Activated T-helper 2 cell treated with anti-CD3 and anti-CD28 coated beads, Interferon-gamma antibody, Interleukin-2, Interleukin-4, amounts not matched to agents 10 μg/mL and 5 μg/mL and 100 μg/mL, durations not matched to agents 14 hours and 24 hours and 36 hours (primary cell): Measurements from ENCODE around the gene PCDHGA5. TPM values are rescaled to one million over a fixed set of nuclear protein-coding genes. Genes with fewer than 3 reads are reported as not detected.
A peak's percentile ranks its signal among the peaks of the same experiment; 100 is the strongest.
"Not testable (repeated sequence)": the region's sequence is repeated elsewhere in the genome, so short reads cannot be mapped to it uniquely, and the experiment has no call there.

Source experiments
- DNase-seq: peaks from one replicate; pipeline ENCODE4 v3.0.0; 2021; ENCODE audit warnings: low spot score
- H3K27ac Mint-ChIP-seq: one replicate; pipeline ENCODE4 v1.8.0; 2021; ENCODE audit warnings: mixed read lengths
- H3K27me3 Mint-ChIP-seq: one replicate; pipeline ENCODE4 v1.8.0; 2021; ENCODE audit warnings: low read depth, mixed read lengths
- H3K36me3 Mint-ChIP-seq: one replicate; pipeline ENCODE4 v1.8.0; 2021; ENCODE audit warnings: low read depth, mixed read lengths
- H3K4me1 Mint-ChIP-seq: one replicate; pipeline ENCODE4 v1.8.0; 2021; ENCODE audit warnings: low read depth, mixed read lengths
- H3K4me3 Mint-ChIP-seq: one replicate; pipeline ENCODE4 v1.8.0; 2021; ENCODE audit warnings: low read depth, mild to moderate bottlenecking, moderate library complexity, mixed read lengths
- H3K9me3 Mint-ChIP-seq: one replicate; pipeline ENCODE4 v1.8.0; 2021; ENCODE audit warnings: mixed read lengths
- intact Hi-C: fragments of 100-400 bp; cut with micrococcal nuclease; formaldehyde crosslinking; loops from one replicate; pipeline ENCODE4 v1.15.1; 2023
- total RNA-seq: library from RNA; stranded (reverse); gene quantifications from 2 replicates; pipeline ENCODE4 v1.2.3, GENCODE V29; 2022

Gene PCDHGA5
- total RNA-seq, 1 donor from 2014 or later, result 0.43 TPM

DNA sequence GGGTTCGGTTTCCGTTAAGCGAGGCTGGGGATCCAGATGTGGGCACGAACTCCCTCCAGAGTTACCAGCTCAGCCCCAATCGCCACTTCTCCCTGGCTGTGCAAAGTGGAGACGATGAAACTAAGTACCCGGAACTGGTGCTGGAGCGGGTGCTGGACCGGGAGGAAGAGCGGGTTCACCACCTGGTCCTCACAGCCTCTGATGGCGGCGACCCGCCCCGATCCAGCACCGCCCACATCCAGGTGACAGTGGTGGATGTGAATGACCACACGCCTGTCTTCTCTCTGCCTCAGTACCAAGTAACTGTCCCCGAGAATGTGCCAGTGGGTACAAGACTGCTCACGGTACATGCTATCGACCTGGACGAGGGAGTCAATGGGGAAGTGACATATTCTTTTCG is 19.4 kb downstream of the PCDHGA5 start:
- DNase-seq, result no peak
- Mint-ChIP-seq H3K4me3 (peak overlapping the region; percentile 75), H3K36me3 (no peaks in the 10 kb centered on the region), H3K27me3 (peaks cover 13% of the 10 kb centered on the region), H3K27ac (no peak overlapping the region), H3K4me1 (no peaks in the 10 kb centered on the region), H3K9me3 (peaks cover 41% of the 10 kb centered on the region)
- intact Hi-C loops, result no loop called here

DNA sequence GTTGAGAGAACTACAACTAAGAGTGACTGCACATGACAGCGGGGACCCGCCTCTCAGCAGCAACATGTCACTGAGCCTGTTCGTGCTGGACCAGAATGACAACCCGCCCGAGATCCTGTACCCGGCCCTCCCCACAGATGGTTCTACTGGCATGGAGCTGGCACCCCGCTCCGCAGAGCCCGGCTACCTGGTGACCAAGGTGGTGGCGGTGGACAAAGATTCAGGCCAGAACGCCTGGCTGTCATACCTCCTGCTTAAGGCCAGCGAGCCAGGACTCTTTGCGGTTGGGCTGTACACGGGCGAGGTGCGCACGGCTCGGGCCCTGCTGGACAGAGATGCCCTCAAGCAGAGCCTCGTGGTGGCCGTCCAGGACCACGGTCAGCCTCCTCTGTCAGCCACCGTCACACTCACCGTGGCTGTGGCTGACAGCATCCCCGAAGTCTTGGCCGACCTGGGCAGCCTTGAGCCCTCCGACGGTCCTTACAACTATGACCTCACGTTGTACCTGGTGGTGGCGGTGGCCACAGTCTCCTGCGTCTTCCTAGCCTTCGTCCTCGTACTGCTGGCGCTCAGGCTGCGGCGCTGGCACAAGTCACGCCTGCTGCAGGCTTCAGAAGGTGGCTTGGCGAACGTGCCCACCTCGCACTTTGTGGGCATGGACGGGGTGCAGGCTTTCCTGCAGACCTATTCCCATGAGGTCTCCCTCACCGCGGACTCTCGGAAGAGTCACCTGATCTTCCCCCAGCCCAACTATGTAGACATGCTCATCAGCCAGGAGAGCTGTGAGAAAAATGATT is 20.7 kb downstream of the PCDHGA5 start:
- Mint-ChIP-seq H3K9me3 (peaks cover 46% of the 10 kb centered on the region), H3K36me3 (no peaks in the 10 kb centered on the region), H3K27me3 (peaks cover 16% of the 10 kb centered on the region), H3K4me3 (no peak overlapping the region), H3K4me1 (no peaks in the 10 kb centered on the region), H3K27ac (no peak overlapping the region)
- intact Hi-C loops, result no loop called here
- DNase-seq, result no peak

DNA sequence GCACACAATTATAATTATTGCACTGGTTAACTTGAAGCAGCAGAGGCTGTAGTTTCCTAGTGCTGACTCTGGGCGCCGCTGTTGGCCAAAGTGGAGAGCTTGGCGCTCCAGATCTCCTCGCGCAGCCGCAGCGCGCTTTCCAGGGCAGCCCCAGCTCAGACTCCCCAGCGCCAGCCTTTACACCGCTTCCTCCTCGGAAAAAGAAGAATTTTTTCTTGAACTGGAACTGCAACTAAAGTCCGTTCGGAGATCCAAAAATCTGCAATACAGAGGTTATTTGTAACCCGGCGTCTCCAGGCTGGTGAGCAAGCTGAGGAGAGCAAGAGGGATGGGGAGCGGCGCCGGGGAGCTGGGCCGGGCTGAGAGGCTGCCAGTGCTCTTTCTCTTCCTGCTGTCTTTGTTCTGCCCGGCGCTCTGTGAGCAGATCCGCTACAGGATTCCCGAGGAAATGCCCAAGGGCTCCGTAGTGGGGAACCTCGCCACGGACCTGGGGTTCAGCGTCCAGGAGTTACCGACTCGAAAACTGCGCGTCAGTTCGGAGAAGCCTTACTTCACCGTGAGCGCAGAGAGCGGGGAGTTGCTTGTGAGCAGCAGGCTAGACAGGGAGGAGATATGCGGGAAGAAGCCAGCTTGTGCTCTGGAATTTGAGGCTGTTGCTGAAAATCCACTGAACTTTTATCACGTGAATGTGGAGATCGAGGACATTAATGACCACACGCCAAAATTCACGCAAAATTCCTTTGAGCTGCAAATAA is 23.8 kb downstream of the PCDHGA5 start, which contains the start of gene PCDHGB4:
Gene PCDHGB4, plus strand, starts transcription at position 142 of the 755 bp plus-strand sequence. Its CDS starts 187 bp downstream, at position 329.
- Mint-ChIP-seq H3K4me3 (peak within 1 kb of the TSS; percentile 37), H3K9me3 (peaks cover 55% of the 10 kb centered on the region), H3K27me3 (peaks cover 20% of the 10 kb centered on the region)
- intact Hi-C loops, DNase-seq, H3K27ac Mint-ChIP-seq, H3K4me1 Mint-ChIP-seq, H3K36me3 Mint-ChIP-seq: not testable (repeated sequence)

- Mint-ChIP-seq H3K4me1 (no peaks in the 10 kb centered on the region), H3K9me3 (peaks cover 53% of the 10 kb centered on the region), H3K36me3 (peaks cover 3% of the 10 kb centered on the region), H3K4me3 (no peak overlapping the region), H3K27ac (no peak overlapping the region), H3K27me3 (peaks cover 16% of the 10 kb centered on the region)
- intact Hi-C loops, result no loop called here
- no peak for DNase-seq
Measured at GRCh38 chr5:141388661-141389060, 24.7 kb downstream of the PCDHGA5 start.

DNA sequence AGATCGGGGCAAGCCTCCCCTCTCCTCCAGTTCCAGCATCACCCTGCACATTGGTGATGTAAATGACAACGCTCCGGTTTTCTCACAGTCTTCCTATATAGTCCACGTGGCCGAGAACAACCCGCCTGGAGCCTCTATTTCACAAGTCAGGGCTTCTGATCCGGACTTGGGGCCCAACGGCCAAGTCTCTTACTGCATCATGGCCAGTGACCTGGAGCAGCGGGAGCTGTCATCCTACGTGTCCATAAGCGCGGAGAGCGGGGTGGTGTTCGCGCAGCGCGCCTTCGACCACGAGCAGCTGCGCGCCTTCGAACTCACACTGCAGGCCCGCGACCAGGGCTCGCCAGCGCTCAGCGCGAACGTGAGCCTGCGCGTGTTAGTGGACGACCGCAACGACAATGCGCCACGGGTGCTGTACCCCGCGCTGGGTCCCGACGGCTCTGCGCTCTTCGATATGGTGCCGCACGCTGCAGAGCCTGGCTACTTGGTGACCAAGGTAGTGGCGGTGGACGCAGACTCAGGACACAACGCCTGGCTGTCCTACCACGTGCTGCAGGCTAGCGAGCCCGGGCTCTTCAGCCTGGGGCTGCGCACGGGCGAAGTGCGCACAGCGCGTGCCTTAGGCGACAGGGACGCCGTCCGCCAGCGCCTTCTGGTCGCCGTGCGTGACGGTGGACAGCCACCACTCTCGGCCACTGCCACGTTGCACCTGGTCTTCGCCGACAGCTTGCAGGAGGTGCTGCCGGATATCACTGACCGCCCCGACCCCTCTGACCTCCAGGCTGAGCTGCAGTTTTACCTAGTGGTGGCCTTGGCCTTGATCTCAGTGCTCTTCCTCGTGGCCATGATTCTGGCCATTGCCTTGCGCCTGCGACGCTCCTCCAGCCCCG is 25.4 kb downstream of the PCDHGA5 start:
- Mint-ChIP-seq H3K27ac (no peak overlapping the region), H3K9me3 (peaks cover 56% of the 10 kb centered on the region), H3K4me3 (no peak overlapping the region), H3K27me3 (peaks cover 15% of the 10 kb centered on the region), H3K36me3 (peaks cover 3% of the 10 kb centered on the region), H3K4me1 (no peaks in the 10 kb centered on the region)
- no peak for DNase-seq
- intact Hi-C loops, result no loop called here

DNA sequence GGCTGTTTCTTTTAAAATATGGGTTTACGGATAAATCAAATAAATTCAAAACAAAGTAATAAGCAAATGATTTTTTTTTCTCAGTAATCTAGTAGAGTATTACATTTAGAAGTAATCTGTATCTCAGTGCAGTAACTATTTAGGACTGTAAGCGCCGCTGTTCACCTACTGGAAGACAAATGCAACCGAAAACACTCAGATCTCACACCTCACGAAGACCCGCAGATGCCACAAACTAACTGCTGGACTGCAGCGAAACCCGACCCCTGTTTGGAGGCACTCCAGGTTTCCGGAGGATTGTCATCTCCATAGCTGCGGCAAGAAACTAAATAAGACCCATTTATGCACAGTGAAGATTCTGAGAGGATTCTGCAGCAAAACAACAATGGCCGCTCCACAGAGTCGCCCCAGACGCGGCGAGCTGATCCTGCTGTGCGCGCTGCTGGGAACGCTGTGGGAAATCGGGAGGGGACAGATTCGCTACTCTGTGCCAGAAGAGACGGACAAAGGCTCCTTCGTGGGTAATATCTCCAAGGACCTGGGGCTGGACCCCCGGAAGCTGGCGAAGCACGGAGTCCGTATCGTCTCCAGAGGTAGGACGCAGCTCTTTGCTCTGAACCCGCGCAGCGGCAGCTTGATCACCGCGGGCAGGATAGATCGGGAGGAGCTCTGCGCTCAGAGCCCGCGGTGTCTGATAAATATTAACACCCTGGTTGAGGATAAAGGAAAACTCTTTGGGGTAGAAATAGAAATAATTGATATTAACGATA is 28.7 kb downstream of the PCDHGA5 start, which contains the start of gene PCDHGA8:
Gene PCDHGA8, plus strand, starts transcription at position 205 of the 770 bp plus-strand sequence. Its CDS starts 181 bp downstream, at position 386.
- DNase-seq, result no peak
- no peaks in the 10 kb centered on the region for H3K4me1 Mint-ChIP-seq
- H3K4me3 Mint-ChIP-seq, result no peak within 1 kb of the TSS
- intact Hi-C loops, result no loop called here
- peaks cover 42% of the 10 kb centered on the region for H3K9me3 Mint-ChIP-seq
- H3K27me3 Mint-ChIP-seq, result peaks cover 15% of the 10 kb centered on the region
- H3K36me3 Mint-ChIP-seq, result peaks cover 3% of the 10 kb centered on the region
- H3K27ac Mint-ChIP-seq, result no peak within 1 kb of the TSS

- Mint-ChIP-seq H3K9me3 (peaks cover 40% of the 10 kb centered on the region), H3K27me3 (peaks cover 14% of the 10 kb centered on the region), H3K4me3 (no peak overlapping the region), H3K27ac (no peak overlapping the region), H3K36me3 (peaks cover 3% of the 10 kb centered on the region), H3K4me1 (no peaks in the 10 kb centered on the region)
- intact Hi-C loops, result no loop called here
- DNase-seq, result no peak
Measured at GRCh38 chr5:141393267-141393666, 29.3 kb downstream of the PCDHGA5 start.

DNA sequence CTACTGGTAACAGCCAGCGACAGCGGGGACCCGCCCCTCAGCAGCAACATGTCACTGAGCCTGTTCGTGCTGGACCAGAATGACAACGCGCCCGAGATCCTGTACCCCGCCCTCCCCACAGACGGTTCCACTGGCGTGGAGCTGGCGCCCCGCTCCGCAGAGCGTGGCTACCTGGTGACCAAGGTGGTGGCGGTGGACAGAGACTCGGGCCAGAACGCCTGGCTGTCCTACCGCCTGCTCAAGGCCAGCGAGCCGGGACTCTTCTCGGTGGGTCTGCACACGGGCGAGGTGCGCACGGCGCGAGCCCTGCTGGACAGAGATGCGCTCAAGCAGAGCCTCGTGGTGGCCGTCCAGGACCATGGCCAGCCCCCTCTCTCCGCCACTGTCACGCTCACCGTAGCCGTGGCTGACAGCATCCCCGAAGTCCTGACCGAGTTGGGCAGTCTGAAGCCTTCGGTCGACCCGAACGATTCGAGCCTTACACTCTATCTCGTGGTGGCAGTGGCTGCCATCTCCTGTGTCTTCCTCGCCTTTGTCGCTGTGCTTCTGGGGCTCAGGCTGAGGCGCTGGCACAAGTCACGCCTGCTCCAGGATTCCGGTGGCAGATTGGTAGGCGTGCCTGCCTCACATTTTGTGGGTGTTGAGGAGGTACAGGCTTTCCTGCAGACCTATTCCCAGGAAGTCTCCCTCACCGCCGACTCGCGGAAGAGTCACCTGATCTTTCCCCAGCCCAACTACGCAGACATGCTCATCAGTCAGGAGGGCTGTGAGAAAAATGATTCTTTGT is 30.6 kb downstream of the PCDHGA5 start:
- Mint-ChIP-seq H3K9me3 (peaks cover 37% of the 10 kb centered on the region), H3K27me3 (peaks cover 19% of the 10 kb centered on the region)
- H3K4me3 Mint-ChIP-seq, H3K4me1 Mint-ChIP-seq, intact Hi-C loops, H3K27ac Mint-ChIP-seq, H3K36me3 Mint-ChIP-seq, DNase-seq: not testable (repeated sequence)

- H3K27ac Mint-ChIP-seq, intact Hi-C loops, H3K4me1 Mint-ChIP-seq, H3K36me3 Mint-ChIP-seq: not testable (repeated sequence)
- Mint-ChIP-seq H3K4me3 (peak within 1 kb of the TSS; percentile 55), H3K9me3 (peaks cover 36% of the 10 kb centered on the region), H3K27me3 (peaks cover 22% of the 10 kb centered on the region)
- DNase-seq, result peak; percentile 31
Measured at GRCh38 chr5:141397756-141398551, 34.0 kb downstream of the PCDHGA5 start, which contains the start of gene PCDHGB5. TSS of gene PCDHGB5 (plus strand) at chr5:141397947. CDS start at chr5:141398128, 181 bp downstream.

- H3K36me3 Mint-ChIP-seq, result no peaks in the 10 kb centered on the region
- H3K27me3 Mint-ChIP-seq, result peaks cover 23% of the 10 kb centered on the region
- DNase-seq, result no peak
- no peak overlapping the region for H3K4me3 Mint-ChIP-seq
- intact Hi-C loops, result no loop called here
- H3K9me3 Mint-ChIP-seq, result peaks cover 35% of the 10 kb centered on the region
- H3K27ac Mint-ChIP-seq, result no peak overlapping the region
- H3K4me1 Mint-ChIP-seq, result no peaks in the 10 kb centered on the region
Measured at GRCh38 chr5:141398608-141399007, 34.6 kb downstream of the PCDHGA5 start.
